NT2/D1 (cell line): ENCODE measurements around the gene TNFSF12.

Experiments
- DNase-seq: peaks from one replicate; pipeline ENCODE4 v3.0.0-alpha.2; 2011; ENCODE audit warnings: low read depth, low spot score
- H3K27me3 ChIP-seq: 2 replicates; pipeline ENCODE4 v1.6.0; 2011; ENCODE audit warnings: mild to moderate bottlenecking; ENCODE audit not compliant: insufficient read length, insufficient read depth
- H3K36me3 ChIP-seq: 2 replicates; pipeline ENCODE4 v1.6.1; 2011; ENCODE audit warnings: mild to moderate bottlenecking, low read length, mixed read lengths; ENCODE audit not compliant: insufficient read depth, insufficient read length
- H3K4me1 ChIP-seq: 2 replicates; pipeline ENCODE4 v1.5.1; 2011; ENCODE audit not compliant: insufficient read depth, insufficient read length
- H3K4me3 ChIP-seq: 2 replicates; pipeline ENCODE4 v1.5.1; 2011; ENCODE audit warnings: low read depth; ENCODE audit not compliant: insufficient read length
- H3K9ac ChIP-seq: 2 replicates; pipeline ENCODE4 v1.6.0; 2011; ENCODE audit warnings: low read depth; ENCODE audit not compliant: insufficient read length
- H3K9me3 ChIP-seq: 2 replicates; pipeline ENCODE4 v1.5.1; 2011; ENCODE audit warnings: mild to moderate bottlenecking, low read length; ENCODE audit not compliant: insufficient read depth
- SUZ12 ChIP-seq: IDR thresholded peaks from 2 replicates; pipeline ENCODE4 v1.6.1; 2011; ENCODE audit not compliant: insufficient read length, insufficient read depth; ENCODE audit errors: extremely low read depth
- YY1 ChIP-seq: IDR thresholded peaks from 2 replicates; pipeline ENCODE4 v1.6.1; 2011; ENCODE audit not compliant: insufficient read length, insufficient read depth
- ZNF274 ChIP-seq: IDR thresholded peaks from 2 replicates; pipeline ENCODE4 v1.6.1; 2011; ENCODE audit warnings: mild to moderate bottlenecking, low read depth, low read length

The TNFSF12 gene

DNA sequence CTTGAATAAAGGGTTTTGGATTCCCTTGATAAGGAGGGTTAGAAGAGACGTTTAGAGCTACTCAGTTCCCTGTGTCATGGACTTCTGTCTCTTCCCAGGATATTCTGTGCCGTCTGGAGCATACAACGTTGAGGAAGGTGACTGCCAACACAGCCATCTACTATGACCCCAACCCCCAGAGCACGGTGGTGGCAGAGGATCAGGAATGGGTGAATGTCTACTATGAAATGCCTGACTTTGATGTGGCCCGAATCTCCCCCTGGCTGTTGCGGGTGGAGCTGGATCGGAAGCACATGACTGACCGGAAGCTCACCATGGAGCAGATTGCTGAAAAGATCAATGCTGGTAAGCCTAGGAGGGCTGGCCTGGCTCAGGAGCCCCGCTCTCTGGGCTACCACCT is 40.0 kb upstream of the TNFSF12 start:
- Histone ChIP-seq H3K4me3 (no peak overlapping the region), H3K27me3 (no peaks in the 10 kb centered on the region), H3K4me1 (no peaks in the 10 kb centered on the region), H3K36me3 (peaks cover 87% of the 10 kb centered on the region), H3K9ac (no peak overlapping the region), H3K9me3 (no peaks in the 10 kb centered on the region)
- TF ChIP-seq SUZ12, result no peak
- no peak for DNase-seq

DNA sequence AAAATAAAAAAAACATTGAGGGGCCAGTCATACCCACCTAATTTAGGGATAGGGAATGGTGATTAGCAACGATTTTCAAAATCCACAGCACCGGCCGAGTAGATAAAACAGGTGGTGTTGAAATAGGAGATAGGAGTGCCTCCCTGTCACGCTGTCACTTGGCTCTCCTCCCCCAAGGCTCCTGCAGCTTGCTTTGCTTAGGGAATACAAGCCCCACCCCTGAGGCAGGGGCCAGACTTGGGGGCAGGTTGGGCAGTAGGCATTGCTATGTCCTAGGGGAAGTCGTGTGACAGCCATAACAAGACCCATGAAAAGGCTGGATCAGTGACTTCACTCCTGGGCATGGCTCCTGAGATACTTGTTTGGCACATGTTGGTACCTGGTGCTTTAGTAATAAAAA is 38.9 kb upstream of the TNFSF12 start:
- Histone ChIP-seq H3K9ac (no peak overlapping the region), H3K9me3 (no peaks in the 10 kb centered on the region), H3K4me3 (no peak overlapping the region), H3K36me3 (peaks cover 81% of the 10 kb centered on the region), H3K4me1 (no peaks in the 10 kb centered on the region), H3K27me3 (no peaks in the 10 kb centered on the region)
- DNase-seq, result no peak
- TF ChIP-seq SUZ12, result no peak
- TF ChIP-seq ZNF274, result no peak
- TF ChIP-seq YY1, result no peak

DNA sequence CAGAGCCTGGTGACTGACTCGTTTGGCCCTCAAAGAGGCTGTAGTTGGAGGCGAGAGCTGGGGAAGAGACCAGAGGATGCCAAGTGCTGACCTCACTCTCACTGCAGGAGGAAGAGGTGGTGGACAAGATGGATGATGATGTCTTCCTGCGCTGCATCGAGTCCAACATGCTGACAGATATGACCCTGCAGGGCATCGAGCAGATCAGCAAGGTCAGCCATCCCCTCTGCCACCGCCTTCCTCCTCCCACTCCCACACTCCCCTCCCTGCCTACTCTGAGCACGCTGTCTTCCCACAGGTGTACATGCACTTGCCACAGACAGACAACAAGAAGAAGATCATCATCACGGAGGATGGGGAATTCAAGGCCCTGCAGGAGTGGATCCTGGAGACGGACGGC is 37.8 kb upstream of the TNFSF12 start:
- H3K9ac ChIP-seq, result no peak overlapping the region
- no peak for DNase-seq
- no peaks in the 10 kb centered on the region for H3K27me3 ChIP-seq
- H3K36me3 ChIP-seq, result peaks cover 84% of the 10 kb centered on the region
- no peaks in the 10 kb centered on the region for H3K9me3 ChIP-seq
- no peak for TF ChIP-seq ZNF274
- no peak for TF ChIP-seq SUZ12
- TF ChIP-seq YY1, result no peak
- no peak overlapping the region for H3K4me3 ChIP-seq
- H3K4me1 ChIP-seq, result no peaks in the 10 kb centered on the region

DNA sequence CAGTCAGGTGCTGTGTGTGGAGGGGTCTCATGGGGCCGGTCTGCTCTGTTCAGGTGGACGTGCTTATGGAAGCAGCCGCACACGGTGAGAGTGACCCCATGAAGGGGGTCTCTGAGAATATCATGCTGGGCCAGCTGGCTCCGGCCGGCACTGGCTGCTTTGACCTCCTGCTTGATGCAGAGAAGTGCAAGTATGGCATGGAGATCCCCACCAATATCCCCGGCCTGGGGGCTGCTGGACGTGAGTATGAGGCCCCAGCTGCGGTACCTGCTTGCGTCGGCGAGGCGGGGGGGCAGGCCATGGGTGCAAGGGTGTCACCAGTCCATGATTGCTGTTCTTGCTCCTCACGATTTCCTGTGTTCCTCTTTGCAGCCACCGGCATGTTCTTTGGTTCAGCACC is 36.8 kb upstream of the TNFSF12 start:
- TF ChIP-seq YY1, result no peak
- TF ChIP-seq SUZ12, result no peak
- no peak for TF ChIP-seq ZNF274
- no peak for DNase-seq
- Histone ChIP-seq H3K27me3 (no peaks in the 10 kb centered on the region), H3K4me3 (no peak overlapping the region), H3K9me3 (no peaks in the 10 kb centered on the region), H3K4me1 (no peaks in the 10 kb centered on the region), H3K36me3 (peaks cover 75% of the 10 kb centered on the region), H3K9ac (no peak overlapping the region)

DNA sequence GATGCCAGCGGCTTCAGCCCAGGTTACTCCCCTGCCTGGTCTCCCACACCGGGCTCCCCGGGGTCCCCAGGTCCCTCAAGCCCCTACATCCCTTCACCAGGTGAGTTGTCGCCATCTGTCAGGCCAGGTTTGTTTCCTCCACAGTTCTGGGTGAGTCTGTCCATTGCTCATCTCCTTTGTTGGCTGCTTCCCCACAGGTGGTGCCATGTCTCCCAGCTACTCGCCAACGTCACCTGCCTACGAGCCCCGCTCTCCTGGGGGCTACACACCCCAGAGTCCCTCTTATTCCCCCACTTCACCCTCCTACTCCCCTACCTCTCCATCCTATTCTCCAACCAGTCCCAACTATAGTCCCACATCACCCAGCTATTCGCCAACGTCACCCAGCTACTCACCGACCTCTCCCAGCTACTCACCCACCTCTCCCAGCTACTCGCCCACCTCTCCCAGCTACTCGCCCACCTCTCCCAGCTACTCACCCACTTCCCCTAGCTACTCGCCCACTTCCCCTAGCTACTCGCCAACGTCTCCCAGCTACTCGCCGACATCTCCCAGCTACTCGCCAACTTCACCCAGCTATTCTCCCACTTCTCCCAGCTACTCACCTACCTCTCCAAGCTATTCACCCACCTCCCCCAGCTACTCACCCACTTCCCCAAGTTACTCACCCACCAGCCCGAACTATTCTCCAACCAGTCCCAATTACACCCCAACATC is 35.9 kb upstream of the TNFSF12 start:
- no peak for DNase-seq
- TF ChIP-seq YY1 (no peak), SUZ12 (no peak), ZNF274 (no peak)
- H3K36me3 ChIP-seq, result peaks cover 72% of the 10 kb centered on the region
- H3K4me3 ChIP-seq, result no peak overlapping the region
- H3K4me1 ChIP-seq, result no peaks in the 10 kb centered on the region
- H3K27me3 ChIP-seq, result no peaks in the 10 kb centered on the region
- no peak overlapping the region for H3K9ac ChIP-seq
- no peaks in the 10 kb centered on the region for H3K9me3 ChIP-seq

DNA sequence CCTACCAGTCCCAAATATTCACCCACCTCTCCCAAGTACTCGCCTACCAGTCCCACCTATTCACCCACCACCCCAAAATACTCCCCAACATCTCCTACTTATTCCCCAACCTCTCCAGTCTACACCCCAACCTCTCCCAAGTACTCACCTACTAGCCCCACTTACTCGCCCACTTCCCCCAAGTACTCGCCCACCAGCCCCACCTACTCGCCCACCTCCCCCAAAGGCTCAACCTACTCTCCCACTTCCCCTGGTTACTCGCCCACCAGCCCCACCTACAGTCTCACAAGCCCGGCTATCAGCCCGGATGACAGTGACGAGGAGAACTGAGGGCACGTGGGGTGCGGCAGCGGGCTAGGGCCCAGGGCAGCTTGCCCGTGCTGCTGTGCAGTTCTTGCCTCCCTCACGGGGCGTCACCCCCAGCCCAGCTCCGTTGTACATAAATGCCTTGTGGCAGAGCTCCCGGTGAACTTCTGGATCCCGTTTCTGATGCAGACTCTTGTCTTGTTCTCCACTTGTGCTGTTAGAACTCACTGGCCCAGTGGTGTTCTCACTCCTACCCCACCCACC is 34.9 kb upstream of the TNFSF12 start:
- no peak overlapping the region for H3K4me3 ChIP-seq
- H3K27me3 ChIP-seq, result no peaks in the 10 kb centered on the region
- no peaks in the 10 kb centered on the region for H3K4me1 ChIP-seq
- DNase-seq, result no peak
- no peaks in the 10 kb centered on the region for H3K9me3 ChIP-seq
- no peak overlapping the region for H3K9ac ChIP-seq
- H3K36me3 ChIP-seq, result peaks cover 63% of the 10 kb centered on the region
- TF ChIP-seq YY1, result no peak
- no peak for TF ChIP-seq ZNF274
- TF ChIP-seq SUZ12, result no peak

DNA sequence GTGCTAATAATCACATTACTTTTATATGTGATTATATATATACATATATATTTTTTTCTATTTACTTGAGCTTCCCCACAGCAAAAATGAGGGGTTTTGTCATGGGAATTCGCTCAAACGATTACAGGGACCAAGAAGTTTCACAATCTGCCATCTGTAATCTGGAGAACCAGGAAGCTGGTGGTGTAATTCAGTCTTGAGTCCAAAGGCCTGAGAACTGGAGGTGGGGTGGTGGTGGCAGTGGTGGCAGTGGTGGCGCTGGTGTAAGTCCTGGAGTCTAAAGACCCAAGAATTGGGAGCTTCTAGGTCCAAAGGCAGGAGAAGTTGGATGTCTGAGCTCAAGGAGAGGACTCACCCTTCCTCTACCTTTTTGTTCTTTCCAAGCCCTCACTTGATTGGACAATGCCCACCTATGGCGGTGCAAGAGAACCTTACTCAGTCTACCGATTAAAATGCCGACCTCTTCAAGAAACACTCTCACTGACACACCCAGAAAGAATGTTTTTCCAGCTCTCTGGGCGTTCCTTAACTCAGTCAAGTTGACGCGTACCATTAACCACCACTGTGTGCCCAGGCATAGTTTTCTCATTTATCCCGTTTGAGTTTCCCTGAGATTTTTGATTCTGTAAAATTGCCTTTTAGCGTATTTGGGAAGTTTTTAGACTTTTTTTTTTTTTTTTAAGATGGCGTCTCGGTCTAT is 32.8 kb upstream of the TNFSF12 start:
- no peak overlapping the region for H3K4me3 ChIP-seq
- no peak for DNase-seq
- no peaks in the 10 kb centered on the region for H3K9me3 ChIP-seq
- no peaks in the 10 kb centered on the region for H3K27me3 ChIP-seq
- peaks cover 43% of the 10 kb centered on the region for H3K36me3 ChIP-seq
- H3K9ac ChIP-seq, result no peak overlapping the region
- TF ChIP-seq SUZ12 (no peak), YY1 (no peak), ZNF274 (no peak)
- H3K4me1 ChIP-seq, result no peaks in the 10 kb centered on the region

DNA sequence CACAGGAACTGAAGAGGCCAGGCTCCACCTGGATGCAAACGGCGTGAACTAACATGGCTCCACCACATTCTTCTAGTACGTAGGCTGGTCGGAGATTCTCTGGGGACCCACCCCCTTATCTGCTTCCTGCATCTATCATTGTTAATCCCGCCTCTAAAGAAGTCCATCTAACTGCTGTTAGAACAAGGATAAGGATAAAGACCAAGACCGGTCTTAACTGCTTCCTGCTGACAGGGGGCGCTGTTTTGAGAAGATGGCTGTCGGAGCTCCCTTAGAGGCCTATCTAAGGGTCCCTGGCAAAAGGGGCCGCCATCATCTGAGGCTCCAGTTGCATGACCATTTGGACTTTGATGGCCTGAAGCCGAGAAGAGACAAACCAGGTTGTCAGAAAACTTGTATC is 25.8 kb upstream of the TNFSF12 start:
- H3K4me1 ChIP-seq, result no peaks in the 10 kb centered on the region
- no peaks in the 10 kb centered on the region for H3K27me3 ChIP-seq
- TF ChIP-seq ZNF274, result no peak
- no peak for TF ChIP-seq YY1
- TF ChIP-seq SUZ12, result no peak
- peaks cover 13% of the 10 kb centered on the region; the same call in 1 of the 2 replicates for H3K9me3 ChIP-seq
- peak; percentile 25 for DNase-seq
- no peak overlapping the region for H3K4me3 ChIP-seq
- H3K9ac ChIP-seq, result no peak overlapping the region
- H3K36me3 ChIP-seq, result no peaks in the 10 kb centered on the region
